Tibial nerve (tissue), 3 donors: ENCODE measurements around the gene TSPYL1.

Experiments used
- POLR2A ChIP-seq, 2 donors: fragments of 450-650 bp; IDR thresholded peaks; one replicate each; pipeline ENCODE4 v1.6.1; 2017; ENCODE audit warnings: antibody characterized with exemption in 2 of 2, mild to moderate bottlenecking in 2 of 2, moderate library complexity in 2 of 2
- TF ChIP-seq, protein P1 (sequence below), 5 experiments: fragments of 200-600 bp in 3 of 5; fragments of 450-650 bp in 2 of 5; sonication (generic) in 3 of 5; IDR thresholded peaks; one replicate each; pipeline ENCODE4 v1.5.1; 2016 to 2019; ENCODE audit warnings: antibody characterized with exemption in 5 of 5, mild to moderate bottlenecking in 3 of 5, moderate library complexity in 2 of 5

- TF ChIP-seq, protein P1, sequence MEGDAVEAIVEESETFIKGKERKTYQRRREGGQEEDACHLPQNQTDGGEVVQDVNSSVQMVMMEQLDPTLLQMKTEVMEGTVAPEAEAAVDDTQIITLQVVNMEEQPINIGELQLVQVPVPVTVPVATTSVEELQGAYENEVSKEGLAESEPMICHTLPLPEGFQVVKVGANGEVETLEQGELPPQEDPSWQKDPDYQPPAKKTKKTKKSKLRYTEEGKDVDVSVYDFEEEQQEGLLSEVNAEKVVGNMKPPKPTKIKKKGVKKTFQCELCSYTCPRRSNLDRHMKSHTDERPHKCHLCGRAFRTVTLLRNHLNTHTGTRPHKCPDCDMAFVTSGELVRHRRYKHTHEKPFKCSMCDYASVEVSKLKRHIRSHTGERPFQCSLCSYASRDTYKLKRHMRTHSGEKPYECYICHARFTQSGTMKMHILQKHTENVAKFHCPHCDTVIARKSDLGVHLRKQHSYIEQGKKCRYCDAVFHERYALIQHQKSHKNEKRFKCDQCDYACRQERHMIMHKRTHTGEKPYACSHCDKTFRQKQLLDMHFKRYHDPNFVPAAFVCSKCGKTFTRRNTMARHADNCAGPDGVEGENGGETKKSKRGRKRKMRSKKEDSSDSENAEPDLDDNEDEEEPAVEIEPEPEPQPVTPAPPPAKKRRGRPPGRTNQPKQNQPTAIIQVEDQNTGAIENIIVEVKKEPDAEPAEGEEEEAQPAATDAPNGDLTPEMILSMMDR (IDR thresholded peaks at IDR 0.05): no peak
- no peak for TF ChIP-seq POLR2A (IDR thresholded peaks at IDR 0.05)
Observed at GRCh38 chr6:116253188-116253504, 26.6 kb downstream of the TSPYL1 start.
